HG03460 (cell line): Measurements from ENCODE around the gene HIP1.
"Not testable (repeated sequence)": the region's sequence is repeated elsewhere in the genome, so short reads cannot be mapped to it uniquely, and the experiment has no call there.

ENCODE experiments used
- ATAC-seq: cut with Tn5 transposase; IDR thresholded peaks from one replicate; pipeline ENCODE4 v1.9.1; 2021; ENCODE audit not compliant: unreplicated experiment

Gene HIP1

DNA sequence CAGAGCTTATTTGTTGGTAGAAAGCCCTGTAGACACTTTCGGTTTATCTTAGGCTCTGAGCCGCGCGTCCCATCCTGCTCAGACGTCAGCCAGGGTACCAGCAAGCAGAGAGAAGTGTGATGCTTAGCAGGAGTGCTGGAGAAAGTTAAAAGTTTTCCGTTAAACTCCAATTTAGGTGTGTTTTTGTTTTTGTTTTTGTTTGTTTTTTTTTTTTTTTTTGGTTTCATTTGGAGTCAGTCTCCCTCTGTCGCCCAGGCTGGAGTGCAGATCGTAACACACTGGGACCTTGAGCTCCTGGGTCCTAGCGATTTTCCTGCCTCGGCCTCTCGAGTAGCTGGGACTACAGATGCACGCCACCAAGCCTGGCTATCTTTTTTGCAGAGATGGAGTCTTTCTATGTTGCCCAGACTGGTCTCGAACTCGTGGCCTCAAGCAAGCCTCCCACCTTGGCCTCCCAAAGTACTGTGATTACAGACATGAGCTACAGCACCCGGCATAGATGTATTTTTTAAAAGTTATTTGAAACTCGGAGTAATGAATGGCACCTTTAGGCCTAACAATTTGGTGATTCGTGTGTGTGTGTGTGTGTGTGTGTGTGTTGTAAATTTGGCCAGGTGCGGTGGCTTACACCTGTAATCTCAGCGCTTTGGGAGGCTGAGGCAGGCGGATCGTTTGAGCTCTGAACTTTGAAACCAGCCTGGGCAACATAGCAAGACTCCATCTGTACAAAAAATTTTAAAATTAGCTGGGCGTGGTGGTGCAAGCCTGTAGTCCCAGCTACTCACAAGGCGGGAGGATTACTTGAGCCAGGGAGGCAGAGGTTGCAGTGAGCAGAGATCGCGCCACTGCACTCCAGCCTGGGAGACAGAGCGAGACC, 1.3 kb upstream of the HIP1 start:
- ATAC-seq = peak; percentile 29

GRCh38 chr7:75738975-75739795, 444 bp upstream of the HIP1 start:
- ATAC-seq = peak; percentile 92

DNA sequence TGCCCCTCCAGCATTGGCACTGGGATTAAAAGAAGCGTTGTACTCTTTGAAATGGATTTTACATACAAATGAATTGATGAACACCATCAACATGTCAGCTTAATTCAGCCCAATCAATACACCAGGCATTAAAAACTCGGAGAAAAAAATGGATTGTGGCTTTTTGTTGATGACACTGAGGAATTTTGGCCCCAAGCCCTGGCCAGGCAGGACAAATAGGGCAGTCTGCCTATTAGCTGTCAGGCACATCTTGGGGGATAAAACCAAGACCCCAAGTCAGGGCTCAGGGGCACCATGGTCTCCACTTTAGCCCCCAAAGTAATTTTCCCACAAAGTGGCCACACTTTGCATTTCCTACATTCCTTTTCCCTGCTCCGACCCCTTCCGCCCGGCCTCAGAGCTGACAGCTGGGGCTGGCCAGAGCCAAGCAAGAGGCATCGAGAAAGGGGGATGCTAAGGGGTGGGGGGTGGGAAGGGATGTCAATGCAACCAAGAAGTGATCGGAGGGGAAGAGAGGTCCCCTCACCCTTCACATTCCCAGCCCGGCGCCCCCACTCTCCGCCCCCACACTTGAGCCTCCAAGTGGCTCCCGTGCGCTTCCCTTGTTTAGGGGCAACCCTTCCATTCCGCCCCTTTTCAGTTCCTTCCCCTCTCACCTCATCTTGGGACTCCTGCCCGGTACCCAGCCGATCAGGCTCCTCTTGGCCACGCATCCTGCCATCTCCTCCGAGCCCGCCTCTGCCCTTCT, 711 bp downstream of the HIP1 start:
- no peak for ATAC-seq

- no peak for ATAC-seq
These were observed 3.0 kb downstream of the HIP1 start for GRCh38 chr7:75735581-75736350.

DNA sequence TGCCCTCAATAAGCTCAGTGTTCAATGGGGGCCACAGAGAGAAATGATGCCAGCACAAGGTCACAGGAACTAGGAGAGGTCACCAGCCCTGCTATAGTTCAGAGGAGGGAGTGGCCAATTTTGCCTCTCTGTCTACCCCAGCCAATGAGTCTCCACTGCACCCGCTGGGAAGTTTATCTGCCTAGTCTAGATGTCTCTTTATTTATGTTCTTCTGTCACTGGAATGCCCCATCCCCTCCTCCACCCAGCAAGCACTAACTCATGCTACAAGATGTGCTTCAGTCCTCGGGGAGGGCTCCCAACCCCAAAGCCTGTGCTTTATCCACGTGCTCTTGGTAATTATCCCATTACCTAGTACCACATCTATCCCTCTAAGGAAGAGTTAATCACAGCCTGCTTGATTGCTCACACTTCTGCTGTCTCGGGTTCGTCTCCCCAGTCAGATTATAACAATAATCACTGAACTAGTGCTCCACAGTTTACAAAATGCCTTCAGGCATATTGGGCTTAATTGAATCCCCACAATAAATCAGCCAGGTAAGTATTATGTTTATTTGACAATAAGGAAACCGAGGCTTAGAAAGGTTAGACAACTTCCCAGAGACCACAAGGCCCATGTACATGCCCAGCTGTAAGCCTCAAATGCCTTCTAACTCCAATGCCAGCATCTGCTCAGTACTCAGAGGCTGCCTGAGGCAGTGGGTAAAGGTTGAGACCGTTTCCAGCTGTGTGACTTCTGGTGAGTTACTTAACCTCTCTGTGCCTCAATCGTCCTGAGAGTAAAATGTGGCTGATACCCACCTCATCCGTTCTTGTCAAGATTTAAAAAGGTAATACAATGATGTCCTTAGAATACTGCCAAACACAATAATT, 3.9 kb downstream of the HIP1 start:
- ATAC-seq = no peak

DNA sequence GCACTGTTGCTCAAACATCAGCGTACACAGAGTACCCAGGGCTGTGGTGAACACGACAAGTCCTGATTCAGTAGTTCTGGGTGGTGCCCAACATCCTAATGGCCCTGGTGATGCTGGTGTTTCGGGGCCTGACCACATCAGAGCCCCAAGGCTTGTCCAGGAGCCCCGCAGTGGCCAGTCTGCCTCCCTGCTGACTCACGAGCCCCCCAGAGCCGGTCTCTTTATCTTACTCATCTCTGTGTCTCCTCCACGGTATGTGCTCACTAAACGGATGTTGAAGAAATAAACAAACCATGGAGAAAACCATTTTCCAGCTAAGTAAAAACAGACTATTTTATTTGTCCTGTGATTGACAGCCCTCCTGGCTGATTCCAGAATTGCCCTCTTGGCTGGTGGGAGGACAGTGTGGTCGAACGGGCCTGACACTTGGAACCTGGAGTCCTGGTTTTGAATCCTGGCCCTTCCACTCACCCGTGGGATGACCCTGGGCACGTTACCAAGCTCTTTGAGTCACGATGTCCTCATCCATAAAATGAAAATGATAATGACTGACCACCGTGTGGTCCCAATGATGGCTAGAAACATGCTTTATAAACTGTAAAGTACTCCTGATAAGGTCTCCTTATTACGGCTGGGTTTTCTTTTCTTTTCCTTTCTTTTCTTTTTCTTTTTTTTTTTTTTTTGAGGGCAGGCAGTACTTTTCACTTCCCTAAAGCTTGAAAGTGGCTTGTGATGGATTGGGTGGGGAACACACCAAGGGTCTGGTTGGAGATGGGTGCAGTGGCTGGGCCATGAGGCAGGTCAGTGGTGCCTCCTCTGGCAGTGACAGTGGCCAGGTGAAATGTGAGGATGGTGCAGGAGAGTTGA, 5.7 kb downstream of the HIP1 start:
- no peak for ATAC-seq

DNA sequence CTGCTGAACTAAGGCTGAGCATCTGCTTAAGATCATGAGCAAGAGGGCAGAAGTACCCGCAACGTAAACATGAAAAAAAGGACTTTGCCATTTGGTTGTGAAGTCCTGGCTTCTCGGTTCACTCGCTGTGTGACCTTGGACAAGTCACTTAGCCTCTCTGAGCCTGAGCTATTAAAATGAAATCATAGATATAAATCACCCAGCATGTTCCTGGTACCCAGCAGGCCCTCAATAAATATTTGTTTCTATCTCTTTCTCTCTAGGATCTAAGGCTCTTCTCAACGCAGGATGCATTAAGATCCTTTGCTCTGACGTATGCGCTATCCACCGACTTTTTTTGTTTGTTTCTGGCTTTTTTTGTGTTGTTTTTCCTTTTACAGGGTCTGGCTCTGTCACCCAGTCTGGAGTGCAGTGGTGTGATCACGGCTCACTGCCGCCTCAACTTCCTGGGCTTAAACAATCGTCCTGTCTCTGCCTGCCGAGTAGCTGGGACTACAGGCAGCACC, 6.7 kb downstream of the HIP1 start:
- no peak for ATAC-seq

DNA sequence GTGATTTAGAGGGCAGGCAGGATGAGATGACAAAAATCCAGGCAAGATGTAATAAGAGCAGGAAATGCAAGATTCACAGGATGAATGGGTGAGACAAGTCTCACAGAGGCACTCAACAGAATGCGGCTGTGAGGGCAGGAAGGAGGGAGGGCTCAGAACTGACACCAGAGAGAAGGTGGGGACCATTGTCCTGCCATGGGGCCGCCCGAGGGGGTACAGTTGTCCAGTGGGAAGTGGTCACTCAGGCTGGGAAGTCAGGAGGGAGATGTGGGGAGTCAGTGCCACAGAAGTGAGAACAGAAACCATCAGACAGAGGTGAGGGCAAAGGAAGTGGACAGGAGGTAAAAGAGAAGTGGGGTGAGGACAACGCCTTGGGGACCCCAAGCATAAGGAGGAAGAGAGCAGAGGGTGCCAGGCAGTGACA, 8.9 kb downstream of the HIP1 start:
- ATAC-seq = no peak

DNA sequence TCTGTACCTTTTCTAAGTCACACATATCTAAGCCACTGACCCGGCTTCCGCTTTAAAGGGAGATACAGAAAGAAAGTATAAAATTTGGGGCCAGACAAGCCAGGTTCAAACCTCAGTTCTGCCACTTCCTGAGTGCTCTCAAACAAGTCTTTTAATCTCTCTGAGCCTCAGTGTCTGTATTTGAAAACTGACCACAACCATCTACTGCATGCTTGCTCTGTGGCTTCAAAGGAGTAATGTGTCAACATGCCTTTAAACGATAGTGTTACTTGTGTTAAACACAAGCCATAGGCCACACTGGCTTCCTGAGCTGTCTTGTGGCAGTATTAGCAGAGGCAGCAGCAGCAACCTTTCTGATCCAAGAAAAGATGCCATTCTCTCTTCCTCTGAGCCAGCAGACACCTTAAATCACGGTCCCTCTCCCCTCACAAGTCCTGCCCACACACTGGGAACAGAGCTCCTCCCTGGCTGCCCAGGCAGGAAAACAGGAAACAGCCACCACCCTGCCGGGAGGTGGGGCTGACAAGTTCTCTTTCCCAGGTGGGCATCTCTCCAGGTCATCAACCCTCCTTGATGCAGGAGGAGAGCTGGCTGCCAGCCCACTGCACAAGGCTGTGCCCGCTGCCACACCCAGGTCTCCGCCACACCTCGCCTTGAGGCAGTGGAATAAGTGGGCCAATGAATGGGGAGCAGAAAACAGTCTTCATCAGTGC, 10.7 kb downstream of the HIP1 start:
- ATAC-seq = no peak

- not testable (repeated sequence) for ATAC-seq
These were observed 11.4 kb downstream of the HIP1 start for GRCh38 chr7:75727351-75727750.

DNA sequence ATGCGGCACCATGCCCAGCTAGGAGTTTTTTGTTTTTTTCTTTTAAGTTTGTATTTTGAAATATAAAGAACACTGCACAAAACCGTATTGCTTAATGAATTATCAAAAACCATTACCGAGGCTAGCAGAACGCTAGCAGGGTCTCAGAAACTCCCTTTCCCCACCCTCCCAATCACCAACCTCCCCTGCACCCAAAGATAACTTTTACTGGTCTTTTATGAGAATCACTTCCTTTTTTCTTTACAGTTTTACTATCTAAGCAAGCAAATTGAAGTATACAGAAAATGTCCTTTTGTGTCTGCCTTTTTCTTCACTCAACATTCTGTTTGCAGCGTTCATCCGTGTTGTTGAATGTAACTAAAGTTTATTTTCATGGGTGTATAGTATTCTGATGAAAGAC, 13.4 kb downstream of the HIP1 start:
- no peak for ATAC-seq

GRCh38 chr7:75723444-75723843, 15.3 kb downstream of the HIP1 start:
- ATAC-seq = no peak

DNA sequence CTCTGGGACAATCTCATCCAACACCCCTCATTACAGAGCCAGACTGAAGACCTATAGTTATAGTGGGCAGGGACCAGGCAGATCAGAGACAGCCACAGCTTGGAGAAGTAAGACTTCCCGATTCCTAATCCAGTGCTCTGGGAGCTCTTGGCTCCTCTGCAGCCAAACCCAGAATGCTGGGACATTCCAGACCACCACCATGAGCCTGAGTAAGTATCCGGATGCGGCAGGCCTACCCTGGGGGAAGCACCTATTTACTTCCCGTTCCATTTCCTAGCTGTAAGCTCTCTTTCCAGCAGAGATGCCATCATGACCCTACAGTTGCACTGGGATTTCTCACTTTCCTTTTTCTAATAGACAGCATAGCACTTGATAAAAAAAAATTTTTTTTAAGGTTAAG, 16.4 kb downstream of the HIP1 start:
- no peak for ATAC-seq

DNA sequence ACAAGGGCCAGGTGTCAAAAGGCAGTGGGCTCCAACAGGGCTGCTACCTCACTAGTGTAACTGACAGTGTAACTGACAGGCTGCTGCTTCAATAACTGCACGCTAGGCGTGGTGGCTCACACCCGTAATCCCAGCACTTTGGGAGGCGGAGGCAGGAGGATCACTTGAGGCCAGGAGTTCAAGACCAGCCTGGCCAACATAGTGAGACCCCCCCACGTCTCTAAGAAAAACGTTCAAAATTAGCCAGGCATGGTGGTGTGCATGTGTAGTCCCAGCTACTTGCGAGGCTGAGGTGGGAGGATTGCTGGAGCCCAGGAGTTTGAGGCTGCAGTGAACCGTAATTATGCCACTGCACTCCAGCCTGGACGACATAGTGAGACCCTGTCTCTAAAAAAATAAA, 16.8 kb downstream of the HIP1 start:
- ATAC-seq = not testable (repeated sequence)

- ATAC-seq = no peak
These were observed 17.3 kb downstream of the HIP1 start for GRCh38 chr7:75721426-75721825.

GRCh38 chr7:75719626-75720025, 19.1 kb downstream of the HIP1 start:
- ATAC-seq = no peak

DNA sequence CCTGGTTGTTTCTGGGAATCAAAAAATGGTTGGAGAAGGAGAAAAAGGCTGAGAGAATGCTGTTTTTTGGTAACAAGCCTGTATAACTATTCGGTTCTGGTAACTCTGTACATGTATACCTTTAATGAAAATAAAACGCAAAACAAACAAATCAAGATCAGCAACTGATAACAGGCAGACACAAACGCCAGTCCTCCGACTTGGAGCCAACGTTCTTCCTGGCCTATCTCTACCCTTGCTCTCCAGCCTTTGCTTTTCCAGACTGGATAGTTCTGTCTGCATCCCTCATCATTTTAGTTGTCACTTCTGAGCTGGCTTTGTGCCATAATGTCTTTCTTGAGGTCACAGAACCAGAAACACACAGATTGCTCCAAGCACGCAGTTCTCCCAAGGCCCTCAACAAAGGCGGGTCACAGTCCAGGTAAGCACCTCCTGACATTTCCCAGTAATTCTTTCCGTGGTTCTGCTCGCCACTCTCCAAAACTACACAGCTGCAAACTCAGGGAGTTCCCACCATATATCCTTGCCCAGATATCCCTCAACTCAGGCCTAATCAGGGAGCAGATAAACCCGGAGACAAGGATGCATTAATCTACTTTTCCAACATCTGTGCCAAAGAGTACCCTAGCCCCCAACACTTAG, 20.2 kb downstream of the HIP1 start:
- ATAC-seq = no peak
